ENCODE data around the gene FAM107B. TPM values are rescaled to one million over a fixed set of nuclear protein-coding genes. Genes with fewer than 3 reads are reported as not detected.
A peak's percentile ranks its signal among the peaks of the same experiment; 100 is the strongest.

Gene FAM107B
- total and polyA plus RNA-seq, 2 of the 13 experiments (the other 11 are each of a cell fraction or from before 2014, with no cell fraction given), result 15.7 to 24.8 TPM

- TF ChIP-seq ZBTB43 (CRISPR knock-in tag; conservative IDR thresholded peaks at IDR 0.05), result peak; percentile 62; the same call in 1 of the 2 replicates
- TF ChIP-seq ZNF138 (CRISPR knock-in tag; IDR thresholded peaks at IDR 0.05; ENCODE audit: low read depth), result no peak
- no peak for TF ChIP-seq SRY (CRISPR knock-in tag; IDR thresholded peaks at IDR 0.05)
- TF ChIP-seq ZNF556 (CRISPR knock-in tag; IDR thresholded peaks at IDR 0.05; ENCODE audit: borderline replicate concordance), result no peak; the same call in 1 of the 2 replicates
- no peak for TF ChIP-seq TBX3 (IDR thresholded peaks at IDR 0.05; ENCODE audit: borderline replicate concordance)
- TF ChIP-seq ASH2L (IDR thresholded peaks at IDR 0.05; ENCODE audit: insufficient read length, low read depth, low read length), result no peak
- TF ChIP-seq HOXA9 (CRISPR knock-in tag; IDR thresholded peaks at IDR 0.05; ENCODE audit: borderline replicate concordance), result no peak
- no peak for TF ChIP-seq THYN1 (CRISPR knock-in tag; IDR thresholded peaks at IDR 0.05; ENCODE audit: borderline replicate concordance, low read depth)
- no peak for TF ChIP-seq HOXA5 (CRISPR knock-in tag; IDR thresholded peaks at IDR 0.05)
- TF ChIP-seq RBM39 (IDR thresholded peaks at IDR 0.05; ENCODE audit: low read depth, low read length, poor library complexity, severe bottlenecking), result no peak
- TF ChIP-seq GPBP1L1 (CRISPR knock-in tag; IDR thresholded peaks at IDR 0.05), result no peak
- TF ChIP-seq ONECUT2 (CRISPR knock-in tag; IDR thresholded peaks at IDR 0.05), result no peak
- peak; percentile 46; the same call in 1 of the 2 replicates for TF ChIP-seq GMEB1 (CRISPR knock-in tag; IDR thresholded peaks at IDR 0.05; ENCODE audit: borderline replicate concordance)
- peak; percentile 79; the same call in 1 of the 2 replicates for TF ChIP-seq ZNF281 (CRISPR knock-in tag; IDR thresholded peaks at IDR 0.05; ENCODE audit: borderline replicate concordance)
- peak; percentile 26; the same call in 1 of the 2 replicates for TF ChIP-seq SPEN (CRISPR knock-in tag; IDR thresholded peaks at IDR 0.05; ENCODE audit: low read depth)
- TF ChIP-seq EHMT2 (IDR thresholded peaks at IDR 0.05; ENCODE audit: borderline replicate concordance, low read depth, low read length), result no peak
- TF ChIP-seq KLF11 (CRISPR knock-in tag; IDR thresholded peaks at IDR 0.05), result no peak
- no peak for TF ChIP-seq ZNF451 (CRISPR knock-in tag; IDR thresholded peaks at IDR 0.05)
- peak; percentile 64; the same call in 1 of the 2 replicates for TF ChIP-seq KDM1A (CRISPR knock-in tag; IDR thresholded peaks at IDR 0.05)
- no peak for TF ChIP-seq RBAK (CRISPR knock-in tag; IDR thresholded peaks at IDR 0.05)
- no peak for TF ChIP-seq ZNF660 (CRISPR knock-in tag; IDR thresholded peaks at IDR 0.05; ENCODE audit: borderline replicate concordance, low read depth)
- no peak for TF ChIP-seq RFX5 (IDR thresholded peaks at IDR 0.05; ENCODE audit: low read depth, low read length)
- TF ChIP-seq TAF1 (CRISPR knock-in tag; IDR thresholded peaks at IDR 0.05), result no peak
These were observed 202.7 kb downstream of the FAM107B start (continued) for GRCh38 chr10:14571866-14572507.
